Measurements from ENCODE around the gene RFX4. TPM values are rescaled to one million over a fixed set of nuclear protein-coding genes. Genes with fewer than 3 reads are reported as not detected.

RFX4 gene
- total RNA-seq, 6 donors from 2014 or later: not detected

DNA sequence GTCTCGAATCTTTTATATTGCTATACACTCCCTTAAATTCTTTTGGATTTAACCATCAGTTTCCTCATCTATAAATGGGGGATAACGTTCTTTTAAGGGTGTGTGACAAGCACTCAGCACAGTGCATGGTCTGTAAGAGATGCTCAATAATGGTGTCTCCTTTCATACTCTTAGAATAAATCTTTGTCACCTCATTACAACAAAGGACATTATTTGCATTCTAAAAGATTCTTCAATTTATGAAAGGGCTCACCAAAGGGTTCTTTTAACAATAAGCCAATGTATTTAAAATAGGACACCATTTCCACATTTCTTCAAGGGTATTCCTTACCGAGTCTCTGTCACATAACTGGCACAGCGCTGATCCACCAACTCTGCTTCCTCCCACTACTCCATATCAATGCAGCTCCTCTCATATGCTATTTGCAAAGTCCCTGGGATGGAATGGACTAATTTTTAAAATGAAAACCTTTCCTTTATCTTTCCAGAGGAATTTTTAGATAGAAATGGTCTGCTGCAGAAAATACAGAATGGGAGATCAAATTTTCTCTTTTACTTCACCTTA, 162.5 kb downstream of the RFX4 start:
- DNase-seq: no peak
- H3K27me3 ChIP-seq: no peaks in the 10 kb centered on the region
- H3K27ac ChIP-seq: no peak overlapping the region
- H3K4me1 ChIP-seq: no peaks in the 10 kb centered on the region
- WGBS, 2 donors: 82 to 83% methylated on average over 4 of the region's 4 CpGs
- H3K9me3 ChIP-seq: no peaks in the 10 kb centered on the region
- H3K4me3 ChIP-seq: no peak overlapping the region
- TF ChIP-seq, protein P1, sequence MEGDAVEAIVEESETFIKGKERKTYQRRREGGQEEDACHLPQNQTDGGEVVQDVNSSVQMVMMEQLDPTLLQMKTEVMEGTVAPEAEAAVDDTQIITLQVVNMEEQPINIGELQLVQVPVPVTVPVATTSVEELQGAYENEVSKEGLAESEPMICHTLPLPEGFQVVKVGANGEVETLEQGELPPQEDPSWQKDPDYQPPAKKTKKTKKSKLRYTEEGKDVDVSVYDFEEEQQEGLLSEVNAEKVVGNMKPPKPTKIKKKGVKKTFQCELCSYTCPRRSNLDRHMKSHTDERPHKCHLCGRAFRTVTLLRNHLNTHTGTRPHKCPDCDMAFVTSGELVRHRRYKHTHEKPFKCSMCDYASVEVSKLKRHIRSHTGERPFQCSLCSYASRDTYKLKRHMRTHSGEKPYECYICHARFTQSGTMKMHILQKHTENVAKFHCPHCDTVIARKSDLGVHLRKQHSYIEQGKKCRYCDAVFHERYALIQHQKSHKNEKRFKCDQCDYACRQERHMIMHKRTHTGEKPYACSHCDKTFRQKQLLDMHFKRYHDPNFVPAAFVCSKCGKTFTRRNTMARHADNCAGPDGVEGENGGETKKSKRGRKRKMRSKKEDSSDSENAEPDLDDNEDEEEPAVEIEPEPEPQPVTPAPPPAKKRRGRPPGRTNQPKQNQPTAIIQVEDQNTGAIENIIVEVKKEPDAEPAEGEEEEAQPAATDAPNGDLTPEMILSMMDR (IDR thresholded peaks at IDR 0.05): no peak
- TF ChIP-seq POLR2A (IDR thresholded peaks at IDR 0.05) (no peak), EP300 (IDR thresholded peaks at IDR 0.05) (no peak), POLR2AphosphoS5 (IDR thresholded peaks at IDR 0.05) (no peak)
- H3K36me3 ChIP-seq: no peaks in the 10 kb centered on the region
- ATAC-seq (ENCODE audit: low FRiP score in 2 of 2): no peak

- no peak overlapping the region for H3K4me3 ChIP-seq
- TF ChIP-seq, protein P1 (IDR thresholded peaks at IDR 0.05): no peak
- TF ChIP-seq EP300 (IDR thresholded peaks at IDR 0.05) (no peak), POLR2AphosphoS5 (IDR thresholded peaks at IDR 0.05) (no peak), POLR2A (IDR thresholded peaks at IDR 0.05) (no peak)
- DNase-seq (no peak), ATAC-seq (ENCODE audit: low FRiP score in 2 of 2) (no peak)
- no peak overlapping the region for H3K27ac ChIP-seq
- H3K36me3 ChIP-seq: no peaks in the 10 kb centered on the region
- no peaks in the 10 kb centered on the region for H3K27me3 ChIP-seq
- H3K9me3 ChIP-seq: no peaks in the 10 kb centered on the region
- no peaks in the 10 kb centered on the region for H3K4me1 ChIP-seq
- WGBS, 2 donors: 91 to 94% methylated on average over 3 of the region's 3 CpGs
Observed at GRCh38 chr12:106747973-106748436, 165.2 kb downstream of the RFX4 start.

DNA sequence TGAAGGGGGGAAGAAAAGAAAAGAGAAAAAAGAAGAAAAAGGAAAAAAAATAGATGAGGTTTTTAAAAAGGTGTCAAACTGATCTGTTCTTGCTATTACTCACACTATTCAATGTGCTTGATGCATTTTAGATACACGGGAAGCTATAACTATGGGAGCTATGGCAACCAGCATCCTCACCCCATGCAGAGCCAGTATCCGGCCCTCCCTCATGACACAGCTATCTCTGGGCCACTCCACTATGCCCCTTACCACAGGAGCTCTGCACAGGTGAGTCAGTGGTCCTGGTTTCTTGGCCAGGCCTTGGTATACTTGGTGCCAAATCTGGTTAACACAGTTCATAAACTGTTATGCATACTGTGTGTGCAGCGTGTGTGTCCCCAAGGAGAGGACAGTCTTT, 167.7 kb downstream of the RFX4 start:
- ATAC-seq (ENCODE audit: low FRiP score in 2 of 2) (no peak), DNase-seq (no peak)
- no peaks in the 10 kb centered on the region for H3K36me3 ChIP-seq
- H3K4me3 ChIP-seq: no peak overlapping the region
- no peaks in the 10 kb centered on the region for H3K4me1 ChIP-seq
- WGBS, 2 donors: 81 to 86% methylated on average over 3 of the region's 3 CpGs
- TF ChIP-seq POLR2A (IDR thresholded peaks at IDR 0.05) (no peak), EP300 (IDR thresholded peaks at IDR 0.05) (no peak), POLR2AphosphoS5 (IDR thresholded peaks at IDR 0.05) (no peak)
- TF ChIP-seq, protein P1 (IDR thresholded peaks at IDR 0.05): no peak
- no peaks in the 10 kb centered on the region for H3K9me3 ChIP-seq
- H3K27me3 ChIP-seq: no peaks in the 10 kb centered on the region
- no peak overlapping the region for H3K27ac ChIP-seq

DNA sequence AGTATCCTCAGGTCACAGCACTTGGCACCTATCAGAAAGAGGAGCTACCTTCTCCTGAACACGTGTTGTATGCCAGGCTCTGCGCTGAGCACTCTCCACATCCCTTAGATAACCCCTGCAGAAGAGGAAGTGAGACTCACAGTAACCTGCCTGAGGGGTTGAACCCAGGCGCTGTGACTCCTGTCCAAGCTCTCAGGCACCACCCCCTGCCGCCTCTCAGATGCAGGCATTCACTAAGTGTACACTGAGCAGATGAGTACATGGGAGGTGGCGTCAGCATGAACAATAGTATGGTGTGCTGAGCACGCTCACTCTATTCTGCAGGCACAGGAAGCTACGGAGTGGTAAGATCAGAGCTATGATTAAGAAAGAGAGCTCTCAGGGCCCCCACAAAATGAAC, 170.7 kb downstream of the RFX4 start:
- H3K27me3 ChIP-seq: no peaks in the 10 kb centered on the region
- 73 to 77% methylated on average over 7 of the region's 7 CpGs for WGBS, 2 donors
- peaks cover 0 to 8% (median 0%) of the 10 kb centered on the region in 4 donors for H3K4me1 ChIP-seq
- H3K36me3 ChIP-seq: no peaks in the 10 kb centered on the region
- no peak overlapping the region for H3K27ac ChIP-seq
- ATAC-seq (ENCODE audit: low FRiP score in 2 of 2) (no peak), DNase-seq (no peak)
- no peak overlapping the region for H3K4me3 ChIP-seq
- no peaks in the 10 kb centered on the region for H3K9me3 ChIP-seq
- no peak for TF ChIP-seq POLR2AphosphoS5 (IDR thresholded peaks at IDR 0.05)
- TF ChIP-seq, protein P1 (IDR thresholded peaks at IDR 0.05): no peak

DNA sequence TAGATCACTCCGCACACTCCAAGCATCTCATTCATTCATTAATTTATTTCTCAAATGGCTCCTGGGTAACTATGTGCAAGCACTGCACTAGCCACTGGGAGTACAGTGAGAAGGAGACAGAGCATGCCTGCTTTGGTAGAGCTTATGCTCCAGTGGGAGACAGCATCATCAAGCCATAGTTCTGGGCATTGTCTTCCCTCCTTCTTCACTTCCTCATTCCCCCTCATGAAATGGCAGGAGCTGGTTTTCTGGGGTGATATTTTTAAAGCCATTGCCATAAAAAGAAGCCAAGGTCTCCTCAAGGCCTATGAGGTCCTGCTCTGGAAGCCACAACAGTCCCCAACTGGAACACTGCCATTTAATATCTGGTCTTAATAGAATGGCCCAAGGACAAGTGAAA, 171.5 kb downstream of the RFX4 start:
- TF ChIP-seq, protein P1 (IDR thresholded peaks at IDR 0.05): no peak
- TF ChIP-seq POLR2AphosphoS5 (IDR thresholded peaks at IDR 0.05) (no peak), EP300 (IDR thresholded peaks at IDR 0.05) (no peak), POLR2A (IDR thresholded peaks at IDR 0.05) (no peak)

More for the DNA sequence above, 171.5 kb downstream of the RFX4 start:
- no peak for DNase-seq
- ATAC-seq (ENCODE audit: low FRiP score in 2 of 2): no peak
- Histone ChIP-seq H3K9me3 (no peaks in the 10 kb centered on the region), H3K27me3 (no peaks in the 10 kb centered on the region), H3K4me1 (peaks cover 0 to 14% (median 3%) of the 10 kb centered on the region in 4 donors), H3K36me3 (no peaks in the 10 kb centered on the region), H3K27ac (no peak overlapping the region), H3K4me3 (no peak overlapping the region)
- 100% methylated on average over 1 of the region's 1 CpG for WGBS, 2 donors

Data from upper lobe of left lung (tissue), 6 donors.